HepG2 (cell line): ENCODE data around the gene DDX17. TPM values are rescaled to one million over a fixed set of nuclear protein-coding genes. Genes with fewer than 3 reads are reported as not detected.

Source experiments
- DPF2 ChIP-seq: sonication (generic); formaldehyde crosslinking; IDR thresholded peaks from 2 replicates; pipeline ENCODE4 v1.4.0; 2020; ENCODE audit warnings: mild to moderate bottlenecking, low read depth, missing genetic modification reagents, borderline replicate concordance
- HINFP ChIP-seq: sonication (generic); formaldehyde crosslinking; IDR thresholded peaks from 2 replicates; pipeline ENCODE4 v1.4.0; 2020; ENCODE audit warnings: low read depth, mild to moderate bottlenecking, missing genetic modification reagents
- HMGXB3 ChIP-seq: sonication (generic); formaldehyde crosslinking; IDR thresholded peaks from 2 replicates; pipeline ENCODE4 v1.4.0; 2020; ENCODE audit warnings: missing genetic modification reagents, borderline replicate concordance
- JUN ChIP-seq: sonication (generic); formaldehyde crosslinking; IDR thresholded peaks from 2 replicates; pipeline ENCODE4 v1.4.0; 2020; ENCODE audit warnings: mild to moderate bottlenecking, missing genetic modification reagents
- KDM5A ChIP-seq: fragments of 200-600 bp; sonication (generic); IDR thresholded peaks from 2 replicates; pipeline ENCODE4 v1.7.0; 2018; ENCODE audit warnings: antibody characterized with exemption, mild to moderate bottlenecking, low read length, borderline replicate concordance
- NR2C2 ChIP-seq: sonication (generic); formaldehyde crosslinking; IDR thresholded peaks from 2 replicates; pipeline ENCODE4 v1.4.0; 2020; ENCODE audit warnings: missing genetic modification reagents, mild to moderate bottlenecking, moderate library complexity, borderline replicate concordance
- RORA ChIP-seq: sonication (generic); formaldehyde crosslinking; IDR thresholded peaks from 2 replicates; pipeline ENCODE4 v1.5.0; 2020; ENCODE audit warnings: mild to moderate bottlenecking, missing genetic modification reagents, moderate library complexity
- STAT5B ChIP-seq: sonication (generic); formaldehyde crosslinking; IDR thresholded peaks from 2 replicates; pipeline ENCODE4 v1.4.0; 2020; ENCODE audit warnings: missing genetic modification reagents
- ZBTB38 ChIP-seq: sonication (generic); formaldehyde crosslinking; IDR thresholded peaks from 2 replicates; pipeline ENCODE4 v1.5.1; 2020; ENCODE audit warnings: mild to moderate bottlenecking, missing genetic modification reagents
- ZC3H4 ChIP-seq: sonication (generic); formaldehyde crosslinking; IDR thresholded peaks from 2 replicates; pipeline ENCODE4 v1.4.0; 2020; ENCODE audit warnings: missing genetic modification reagents, borderline replicate concordance
- ZKSCAN5 ChIP-seq: sonication (generic); formaldehyde crosslinking; IDR thresholded peaks from 2 replicates; pipeline ENCODE4 v1.5.1; 2020; ENCODE audit warnings: mild to moderate bottlenecking, missing genetic modification reagents
- ZNF205 ChIP-seq: IDR thresholded peaks from 2 replicates; pipeline ENCODE4 v1.6.1; 2018; ENCODE audit warnings: missing biosample characterization, missing genetic modification reagents
- ZNF30 ChIP-seq: sonication (generic); formaldehyde crosslinking; IDR thresholded peaks from 2 replicates; pipeline ENCODE4 v1.5.0; 2020; ENCODE audit warnings: mild to moderate bottlenecking, missing genetic modification reagents
- ZNF556 ChIP-seq: sonication (generic); formaldehyde crosslinking; IDR thresholded peaks from 2 replicates; pipeline ENCODE4 v1.4.0; 2020; ENCODE audit warnings: mild to moderate bottlenecking, missing genetic modification reagents, borderline replicate concordance
- ZNF691 ChIP-seq: sonication (generic); formaldehyde crosslinking; IDR thresholded peaks from 2 replicates; pipeline ENCODE4 v1.4.0; 2020; ENCODE audit warnings: missing genetic modification reagents, low read depth, mild to moderate bottlenecking, borderline replicate concordance
- polyA plus RNA-seq, 8 experiments: library from polyadenylated mRNA; depleted of rRNA in 3 of 8; stranded (reverse) in 7 of 8; unstranded in 1 of 8; fragments of >200 nt; fragmentation: Illumina TruSeq in 4 of 8; extraction: Trizol in 4 of 8; gene quantifications; 2 replicates each; pipeline versions ENCODE4 v1.2.1 to v1.2.3, GENCODE V29; 2011 to 2016; ENCODE audit warnings: low read depth in 4 of 8, missing spikeins in 1 of 8, mixed read lengths in 1 of 8; ENCODE audit not compliant: insufficient read depth in 1 of 8
- total RNA-seq, 5 experiments: library from RNA; depleted of rRNA; stranded (reverse); fragments of >200 nt; fragmentation: Illumina TruSeq; extraction: Trizol; gene quantifications; 2 replicates each; pipeline ENCODE4 v1.2.3, GENCODE V29; 2016; ENCODE audit warnings: low read depth in 1 of 5
- TF ChIP-seq, protein P1 (sequence below): sonication (generic); formaldehyde crosslinking; IDR thresholded peaks from 2 replicates; pipeline ENCODE4 v1.5.1; 2020; ENCODE audit warnings: missing genetic modification reagents, mild to moderate bottlenecking, borderline replicate concordance
- TF ChIP-seq, protein P2 (sequence below): sonication (generic); formaldehyde crosslinking; IDR thresholded peaks from 2 replicates; pipeline ENCODE4 v1.4.0; 2020; ENCODE audit warnings: mild to moderate bottlenecking, missing genetic modification reagents

The DDX17 gene
- total and polyA plus RNA-seq, 2 of the 13 experiments (the other 11 are each of a cell fraction or from before 2014, with no cell fraction given), result 238 to 344 TPM

- TF ChIP-seq HMGXB3 (no peak), ZBTB38 (CRISPR knock-in tag) (no peak), ZNF205 (CRISPR knock-in tag) (peak; percentile 81), HINFP (CRISPR knock-in tag) (0 out of 2 replicates have a peak, but pooled peaks have one; percentile 36), ZC3H4 (CRISPR knock-in tag) (no peak), NR2C2 (peak; percentile 26; the same call in 1 of the 2 replicates), RORA (CRISPR knock-in tag) (no peak), ZNF30 (CRISPR knock-in tag) (no peak), ZNF691 (CRISPR knock-in tag) (peak; percentile 66; the same call in 1 of the 2 replicates), KDM5A (no peak), JUN (CRISPR knock-in tag) (no peak), STAT5B (CRISPR knock-in tag) (no peak), ZKSCAN5 (CRISPR knock-in tag) (no peak), ZNF556 (CRISPR knock-in tag) (no peak), DPF2 (CRISPR knock-in tag) (no peak)
- TF ChIP-seq, protein P1, sequence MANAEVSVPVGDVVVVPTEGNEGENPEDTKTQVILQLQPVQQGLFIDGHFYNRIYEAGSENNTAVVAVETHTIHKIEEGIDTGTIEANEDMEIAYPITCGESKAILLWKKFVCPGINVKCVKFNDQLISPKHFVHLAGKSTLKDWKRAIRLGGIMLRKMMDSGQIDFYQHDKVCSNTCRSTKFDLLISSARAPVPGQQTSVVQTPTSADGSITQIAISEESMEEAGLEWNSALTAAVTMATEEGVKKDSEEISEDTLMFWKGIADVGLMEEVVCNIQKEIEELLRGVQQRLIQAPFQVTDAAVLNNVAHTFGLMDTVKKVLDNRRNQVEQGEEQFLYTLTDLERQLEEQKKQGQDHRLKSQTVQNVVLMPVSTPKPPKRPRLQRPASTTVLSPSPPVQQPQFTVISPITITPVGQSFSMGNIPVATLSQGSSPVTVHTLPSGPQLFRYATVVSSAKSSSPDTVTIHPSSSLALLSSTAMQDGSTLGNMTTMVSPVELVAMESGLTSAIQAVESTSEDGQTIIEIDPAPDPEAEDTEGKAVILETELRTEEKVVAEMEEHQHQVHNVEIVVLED (CRISPR knock-in tag), result no peak
- TF ChIP-seq, protein P2, sequence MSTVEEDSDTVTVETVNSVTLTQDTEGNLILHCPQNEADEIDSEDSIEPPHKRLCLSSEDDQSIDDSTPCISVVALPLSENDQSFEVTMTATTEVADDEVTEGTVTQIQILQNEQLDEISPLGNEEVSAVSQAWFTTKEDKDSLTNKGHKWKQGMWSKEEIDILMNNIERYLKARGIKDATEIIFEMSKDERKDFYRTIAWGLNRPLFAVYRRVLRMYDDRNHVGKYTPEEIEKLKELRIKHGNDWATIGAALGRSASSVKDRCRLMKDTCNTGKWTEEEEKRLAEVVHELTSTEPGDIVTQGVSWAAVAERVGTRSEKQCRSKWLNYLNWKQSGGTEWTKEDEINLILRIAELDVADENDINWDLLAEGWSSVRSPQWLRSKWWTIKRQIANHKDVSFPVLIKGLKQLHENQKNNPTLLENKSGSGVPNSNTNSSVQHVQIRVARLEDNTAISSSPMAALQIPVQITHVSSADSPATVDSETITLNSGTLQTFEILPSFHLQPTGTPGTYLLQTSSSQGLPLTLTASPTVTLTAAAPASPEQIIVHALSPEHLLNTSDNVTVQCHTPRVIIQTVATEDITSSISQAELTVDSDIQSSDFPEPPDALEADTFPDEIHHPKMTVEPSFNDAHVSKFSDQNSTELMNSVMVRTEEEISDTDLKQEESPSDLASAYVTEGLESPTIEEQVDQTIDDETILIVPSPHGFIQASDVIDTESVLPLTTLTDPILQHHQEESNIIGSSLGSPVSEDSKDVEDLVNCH, result no peak
Measured at GRCh38 chr22:38462960-38463784, 42.9 kb downstream of the DDX17 start (continued).
